HCT116 (cell line): ENCODE results near the gene RYR2.

ENCODE experiments used
- POLR2AphosphoS5 ChIP-seq: IDR thresholded peaks from 2 replicates; pipeline ENCODE4 v1.6.1; 2011; ENCODE audit warnings: mild to moderate bottlenecking, low read depth, low read length, moderate library complexity
- YY1 ChIP-seq: IDR thresholded peaks from 2 replicates; pipeline ENCODE4 v1.6.1; 2011; ENCODE audit warnings: low read length, low read depth, moderate library complexity, mild to moderate bottlenecking; ENCODE audit not compliant: insufficient replicate concordance; ENCODE audit errors: extremely low read depth
- TF ChIP-seq, protein P1 (sequence below), 3 experiments: fragments of 200-600 bp in 1 of 3; sonication (generic) in 1 of 3; IDR thresholded peaks in 2 of 3; conservative IDR thresholded peaks in 1 of 3; 2 replicates each; pipeline ENCODE4 v1.5.1; 2012 to 2017; ENCODE audit warnings: low read depth in 2 of 3, low read length in 2 of 3, antibody characterized with exemption in 1 of 3, borderline replicate concordance in 1 of 3, control low read depth in 1 of 3, mild to moderate bottlenecking in 1 of 3, mixed read lengths in 1 of 3, mixed run types in 1 of 3, moderate library complexity in 1 of 3; ENCODE audit not compliant: insufficient read depth in 1 of 3
- TF ChIP-seq, protein P2 (sequence below): IDR thresholded peaks from 2 replicates; pipeline ENCODE4 v1.6.1; 2012; ENCODE audit warnings: low read depth
- TF ChIP-seq, protein P3 (sequence below): IDR thresholded peaks from 2 replicates; pipeline ENCODE4 v1.6.1; 2012

GRCh38 chr1:237791592-237791991, 749.6 kb downstream of the RYR2 start:
- TF ChIP-seq, protein P1, sequence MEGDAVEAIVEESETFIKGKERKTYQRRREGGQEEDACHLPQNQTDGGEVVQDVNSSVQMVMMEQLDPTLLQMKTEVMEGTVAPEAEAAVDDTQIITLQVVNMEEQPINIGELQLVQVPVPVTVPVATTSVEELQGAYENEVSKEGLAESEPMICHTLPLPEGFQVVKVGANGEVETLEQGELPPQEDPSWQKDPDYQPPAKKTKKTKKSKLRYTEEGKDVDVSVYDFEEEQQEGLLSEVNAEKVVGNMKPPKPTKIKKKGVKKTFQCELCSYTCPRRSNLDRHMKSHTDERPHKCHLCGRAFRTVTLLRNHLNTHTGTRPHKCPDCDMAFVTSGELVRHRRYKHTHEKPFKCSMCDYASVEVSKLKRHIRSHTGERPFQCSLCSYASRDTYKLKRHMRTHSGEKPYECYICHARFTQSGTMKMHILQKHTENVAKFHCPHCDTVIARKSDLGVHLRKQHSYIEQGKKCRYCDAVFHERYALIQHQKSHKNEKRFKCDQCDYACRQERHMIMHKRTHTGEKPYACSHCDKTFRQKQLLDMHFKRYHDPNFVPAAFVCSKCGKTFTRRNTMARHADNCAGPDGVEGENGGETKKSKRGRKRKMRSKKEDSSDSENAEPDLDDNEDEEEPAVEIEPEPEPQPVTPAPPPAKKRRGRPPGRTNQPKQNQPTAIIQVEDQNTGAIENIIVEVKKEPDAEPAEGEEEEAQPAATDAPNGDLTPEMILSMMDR (IDR thresholded peaks at IDR 0.05 in 2 of 3, conservative IDR thresholded peaks at IDR 0.05 in 1 of 3; ENCODE audit: borderline replicate concordance in 1 of 3, insufficient read depth in 1 of 3, low read depth in 2 of 3, low read length in 2 of 3) = no peak
- TF ChIP-seq, protein P2, sequence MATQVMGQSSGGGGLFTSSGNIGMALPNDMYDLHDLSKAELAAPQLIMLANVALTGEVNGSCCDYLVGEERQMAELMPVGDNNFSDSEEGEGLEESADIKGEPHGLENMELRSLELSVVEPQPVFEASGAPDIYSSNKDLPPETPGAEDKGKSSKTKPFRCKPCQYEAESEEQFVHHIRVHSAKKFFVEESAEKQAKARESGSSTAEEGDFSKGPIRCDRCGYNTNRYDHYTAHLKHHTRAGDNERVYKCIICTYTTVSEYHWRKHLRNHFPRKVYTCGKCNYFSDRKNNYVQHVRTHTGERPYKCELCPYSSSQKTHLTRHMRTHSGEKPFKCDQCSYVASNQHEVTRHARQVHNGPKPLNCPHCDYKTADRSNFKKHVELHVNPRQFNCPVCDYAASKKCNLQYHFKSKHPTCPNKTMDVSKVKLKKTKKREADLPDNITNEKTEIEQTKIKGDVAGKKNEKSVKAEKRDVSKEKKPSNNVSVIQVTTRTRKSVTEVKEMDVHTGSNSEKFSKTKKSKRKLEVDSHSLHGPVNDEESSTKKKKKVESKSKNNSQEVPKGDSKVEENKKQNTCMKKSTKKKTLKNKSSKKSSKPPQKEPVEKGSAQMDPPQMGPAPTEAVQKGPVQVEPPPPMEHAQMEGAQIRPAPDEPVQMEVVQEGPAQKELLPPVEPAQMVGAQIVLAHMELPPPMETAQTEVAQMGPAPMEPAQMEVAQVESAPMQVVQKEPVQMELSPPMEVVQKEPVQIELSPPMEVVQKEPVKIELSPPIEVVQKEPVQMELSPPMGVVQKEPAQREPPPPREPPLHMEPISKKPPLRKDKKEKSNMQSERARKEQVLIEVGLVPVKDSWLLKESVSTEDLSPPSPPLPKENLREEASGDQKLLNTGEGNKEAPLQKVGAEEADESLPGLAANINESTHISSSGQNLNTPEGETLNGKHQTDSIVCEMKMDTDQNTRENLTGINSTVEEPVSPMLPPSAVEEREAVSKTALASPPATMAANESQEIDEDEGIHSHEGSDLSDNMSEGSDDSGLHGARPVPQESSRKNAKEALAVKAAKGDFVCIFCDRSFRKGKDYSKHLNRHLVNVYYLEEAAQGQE = no peak
- TF ChIP-seq, protein P3, sequence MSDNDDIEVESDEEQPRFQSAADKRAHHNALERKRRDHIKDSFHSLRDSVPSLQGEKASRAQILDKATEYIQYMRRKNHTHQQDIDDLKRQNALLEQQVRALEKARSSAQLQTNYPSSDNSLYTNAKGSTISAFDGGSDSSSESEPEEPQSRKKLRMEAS = no peak
- TF ChIP-seq POLR2AphosphoS5 (no peak), YY1 (no peak)
